Smooth muscle cell of the coronary artery (primary cell): ENCODE results near the gene TSPEAR. TPM values are rescaled to one million over a fixed set of nuclear protein-coding genes. Genes with fewer than 3 reads are reported as not detected.

Experiments
- total RNA-seq: library from RNA; depleted of rRNA; stranded (reverse); fragments of >200 nt; gene quantifications from 2 replicates; pipeline ENCODE4 v1.2.3, GENCODE V29; 2014; ENCODE audit warnings: low replicate concordance

TSPEAR gene
- not detected in 2 replicates for total RNA-seq

DNA sequence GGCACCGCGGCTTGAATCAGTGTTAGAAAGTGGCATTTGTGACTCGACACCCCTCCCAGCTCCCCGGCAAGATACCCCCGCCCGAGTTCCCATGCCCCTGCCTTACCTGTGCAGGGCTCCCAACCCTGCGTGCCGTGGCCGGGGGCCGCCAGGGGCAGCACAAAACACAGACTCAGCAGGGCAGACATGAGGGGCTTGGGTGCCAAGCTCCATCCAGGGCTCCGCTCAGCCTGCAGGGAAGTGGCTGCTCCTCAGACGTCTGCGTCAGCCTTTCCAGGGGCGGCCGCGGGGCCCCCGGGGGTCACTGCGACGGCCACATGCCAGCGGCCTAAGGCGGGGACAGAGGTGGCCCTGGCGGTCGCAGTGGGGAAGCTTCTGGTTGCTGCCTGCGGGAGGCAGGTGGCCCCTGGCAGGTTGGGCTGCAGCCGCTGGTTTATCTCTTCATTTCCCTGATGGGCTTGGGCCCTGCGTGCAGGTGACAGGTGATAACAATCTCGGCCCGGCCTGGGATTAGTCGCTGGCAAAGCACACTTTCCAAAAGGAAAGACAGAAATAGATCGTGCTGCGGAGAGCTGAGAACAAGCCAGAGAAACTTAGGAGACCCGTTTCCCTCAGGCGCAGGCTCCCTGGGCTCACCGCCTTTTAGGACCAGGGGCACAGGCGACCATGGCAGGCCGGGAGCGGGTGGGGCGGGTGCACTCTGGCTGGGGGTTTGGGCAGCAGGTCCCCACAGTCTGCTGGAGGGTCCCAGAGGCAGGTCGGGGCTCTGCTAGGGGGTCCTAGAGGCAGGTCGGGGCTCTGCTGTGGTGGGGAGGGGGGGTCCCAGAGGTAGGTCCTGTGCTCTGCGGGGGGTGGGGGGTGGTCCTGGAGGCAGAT, at the start of gene TSPEAR:
Gene TSPEAR, minus strand, starts transcription at position 246 of the 876 bp plus-strand sequence. Its CDS starts 58 bp downstream, at position 188.

DNA sequence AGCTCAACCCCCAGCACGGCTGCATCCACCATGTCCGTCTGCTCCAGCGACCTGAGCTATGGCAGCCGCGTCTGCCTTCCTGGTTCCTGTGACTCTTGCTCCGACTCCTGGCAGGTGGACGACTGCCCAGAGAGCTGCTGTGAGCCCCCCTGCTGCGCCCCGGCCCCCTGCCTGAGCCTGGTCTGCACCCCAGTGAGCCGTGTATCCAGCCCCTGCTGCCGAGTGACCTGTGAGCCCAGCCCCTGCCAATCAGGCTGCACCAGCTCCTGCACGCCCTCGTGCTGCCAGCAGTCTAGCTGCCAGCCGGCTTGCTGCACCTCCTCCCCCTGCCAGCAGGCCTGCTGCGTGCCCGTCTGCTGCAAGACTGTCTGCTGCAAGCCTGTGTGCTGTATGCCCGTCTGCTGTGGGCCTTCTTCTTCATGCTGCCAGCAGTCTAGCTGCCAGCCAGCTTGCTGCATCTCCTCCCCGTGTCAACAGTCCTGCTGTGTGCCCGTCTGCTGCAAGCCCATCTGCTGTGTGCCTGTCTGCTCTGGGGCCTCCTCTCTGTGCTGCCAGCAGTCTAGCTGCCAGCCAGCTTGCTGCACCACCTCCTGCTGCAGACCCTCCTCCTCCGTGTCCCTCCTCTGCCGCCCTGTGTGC, 14.1 kb downstream of the TSPEAR start, which contains the start of gene KRTAP10-12:
Gene KRTAP10-12, plus strand, starts transcription at position 1 of the 639 bp plus-strand sequence. Its CDS starts 30 bp downstream, at position 31.

DNA sequence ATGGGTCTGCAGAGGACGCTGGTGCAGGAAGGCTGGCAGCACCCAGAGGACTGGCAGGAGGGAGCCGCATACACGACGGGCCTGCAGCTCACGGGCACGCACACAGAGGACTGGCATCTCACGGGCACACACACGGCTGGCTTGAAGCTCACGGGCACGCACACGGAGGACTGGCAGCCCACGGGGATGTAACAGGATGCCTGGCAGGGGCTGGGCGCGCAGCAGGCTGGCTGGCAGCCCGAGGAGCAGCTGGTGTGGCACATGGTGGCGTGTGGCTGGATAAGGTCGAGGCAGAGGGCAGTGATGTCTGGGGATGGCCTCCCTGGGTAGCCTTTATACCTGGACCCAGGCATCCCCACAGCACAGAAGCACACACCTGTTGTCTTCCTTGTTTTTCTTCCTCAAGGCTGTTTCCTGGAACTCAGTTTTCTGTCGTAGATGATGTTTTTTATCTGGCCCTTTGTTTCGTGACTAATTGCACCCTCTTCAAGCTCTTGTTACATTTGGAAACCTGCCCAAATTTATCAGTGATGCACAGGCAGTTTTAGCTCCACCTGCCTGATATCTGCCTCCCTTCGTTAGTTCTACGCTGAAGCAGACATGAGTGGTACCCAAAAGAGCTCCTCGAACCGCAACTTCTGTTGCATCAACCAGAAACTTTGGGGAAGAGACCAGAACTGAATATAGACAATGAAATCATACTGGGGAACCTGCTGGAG, 29.4 kb downstream of the TSPEAR start, which contains the start of gene KRTAP12-1:
Gene KRTAP12-1, minus strand, starts transcription at position 303 of the 719 bp plus-strand sequence. Its CDS starts 40 bp downstream, at position 263.

DNA sequence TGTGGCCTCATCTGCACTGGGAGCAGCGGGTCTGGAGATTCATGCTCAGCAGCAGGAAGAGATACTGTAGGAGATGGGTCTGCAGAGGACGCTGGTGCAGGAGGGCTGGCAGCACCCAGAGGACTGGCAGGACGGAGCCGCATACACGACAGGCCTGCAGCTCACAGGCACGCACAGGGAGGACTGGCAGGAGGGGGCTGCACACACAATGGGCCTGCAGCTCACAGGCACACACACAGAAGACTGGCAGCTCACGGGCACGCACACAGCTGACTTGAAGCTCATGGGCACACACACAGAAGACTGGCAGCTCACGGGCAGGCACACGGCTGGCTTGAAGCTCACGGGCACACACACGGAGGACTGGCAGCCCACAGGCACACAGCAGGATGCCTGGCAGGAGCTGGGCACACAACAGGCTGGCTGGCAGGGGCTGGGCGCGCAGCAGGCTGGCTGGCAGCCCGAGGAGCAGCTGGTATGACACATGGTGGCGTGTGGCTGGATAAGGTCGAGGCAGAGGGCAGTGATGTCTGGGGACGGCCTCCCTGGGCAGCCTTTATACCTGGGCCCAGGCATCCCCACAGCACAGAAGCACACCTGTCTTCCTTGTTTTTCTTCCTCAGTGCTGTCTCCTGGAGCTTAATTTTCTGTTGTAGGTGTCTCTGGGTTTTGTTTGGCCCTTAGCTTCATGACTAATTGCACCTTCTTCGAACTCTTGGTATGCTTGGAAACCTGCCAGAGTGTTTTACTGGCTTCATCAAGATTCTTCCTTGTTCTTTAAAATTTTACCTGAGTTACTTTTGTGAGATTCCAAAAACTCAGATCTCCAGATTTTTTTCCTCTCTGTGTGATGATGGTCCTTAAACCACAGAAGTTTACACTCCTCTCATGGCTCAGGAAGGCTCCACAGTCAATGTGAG, 44.7 kb downstream of the TSPEAR start, which contains the start of gene KRTAP12-2:
Gene KRTAP12-2, minus strand, starts transcription at position 527 of the 920 bp plus-strand sequence. Its CDS starts 41 bp downstream, at position 486.

DNA sequence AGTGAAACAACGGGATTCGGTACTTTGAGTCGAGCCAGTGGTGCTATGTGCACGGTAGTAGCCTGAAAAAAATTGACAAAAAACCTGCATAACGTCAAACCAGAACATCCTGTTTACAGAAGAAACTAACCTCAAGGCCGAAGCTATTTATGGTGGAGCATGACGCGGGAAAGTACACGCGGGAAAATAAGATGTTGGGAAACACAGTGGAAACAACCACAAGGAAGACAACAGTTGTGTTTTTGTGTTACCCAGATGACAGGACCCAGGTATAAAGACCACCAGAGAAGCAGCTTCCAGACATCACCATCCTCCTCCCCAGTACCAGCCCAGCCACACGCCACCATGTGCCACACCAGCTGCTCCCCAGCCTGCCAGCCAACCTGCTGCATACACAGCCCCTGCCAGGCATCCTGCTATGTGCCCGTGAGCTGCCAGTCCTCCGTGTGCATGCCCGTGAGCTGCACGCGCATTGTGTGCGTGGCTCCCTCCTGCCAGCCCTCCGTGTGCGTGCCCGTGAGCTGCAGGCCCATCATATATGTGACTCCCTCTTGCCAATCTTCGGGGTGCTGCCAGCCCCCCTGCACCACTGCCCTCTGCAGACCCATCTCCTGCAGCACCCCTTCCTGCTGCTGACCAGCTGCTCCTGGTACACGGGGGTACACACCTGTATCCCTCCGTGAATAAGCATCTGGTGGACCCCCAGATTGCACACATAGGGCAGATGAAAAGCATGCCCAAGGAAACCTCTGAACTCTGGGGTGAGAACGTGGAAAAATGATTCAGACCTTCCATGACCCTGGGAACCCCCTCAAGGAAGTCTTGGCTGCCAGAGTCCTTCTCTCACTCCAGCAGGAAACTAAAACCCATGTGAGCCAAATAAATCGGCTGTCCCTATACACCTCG, 53.5 kb downstream of the TSPEAR start, which contains the start of gene KRTAP12-3:
Gene KRTAP12-3, plus strand, starts transcription at position 298 of the 906 bp plus-strand sequence. Its CDS starts 48 bp downstream, at position 346.

DNA sequence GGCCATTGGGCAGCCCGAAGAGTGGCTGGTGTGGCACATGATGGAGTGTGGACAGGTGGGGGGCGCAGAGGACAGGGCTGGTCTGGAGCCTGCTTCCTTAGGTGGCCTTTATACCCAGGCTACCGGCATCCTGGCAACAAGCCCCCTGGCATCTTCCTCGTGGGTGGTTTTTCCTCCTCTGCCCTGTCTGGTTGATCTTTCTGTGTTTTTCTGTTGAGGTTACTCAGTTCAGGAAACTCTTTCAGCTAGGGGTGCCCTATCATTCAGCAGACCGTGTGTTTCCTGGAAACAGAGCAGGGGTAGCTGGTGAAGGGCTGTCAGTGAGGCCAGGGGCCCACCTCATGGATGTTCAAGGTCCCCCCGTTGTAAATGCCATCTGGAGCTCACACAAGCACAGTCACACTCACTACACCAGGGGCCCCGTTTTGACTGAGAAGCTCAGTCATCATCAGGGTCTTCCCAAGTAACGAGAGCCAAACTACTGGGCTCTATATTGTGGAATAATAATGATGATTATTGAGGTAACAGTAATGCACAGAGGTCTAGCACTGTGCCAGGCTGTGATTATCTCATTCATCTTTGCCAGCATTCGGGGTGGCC, 56.7 kb downstream of the TSPEAR start, which contains the start of gene KRTAP12-4:
Gene KRTAP12-4, minus strand, starts transcription at position 84 of the 600 bp plus-strand sequence. Its CDS starts 45 bp downstream, at position 39.

DNA sequence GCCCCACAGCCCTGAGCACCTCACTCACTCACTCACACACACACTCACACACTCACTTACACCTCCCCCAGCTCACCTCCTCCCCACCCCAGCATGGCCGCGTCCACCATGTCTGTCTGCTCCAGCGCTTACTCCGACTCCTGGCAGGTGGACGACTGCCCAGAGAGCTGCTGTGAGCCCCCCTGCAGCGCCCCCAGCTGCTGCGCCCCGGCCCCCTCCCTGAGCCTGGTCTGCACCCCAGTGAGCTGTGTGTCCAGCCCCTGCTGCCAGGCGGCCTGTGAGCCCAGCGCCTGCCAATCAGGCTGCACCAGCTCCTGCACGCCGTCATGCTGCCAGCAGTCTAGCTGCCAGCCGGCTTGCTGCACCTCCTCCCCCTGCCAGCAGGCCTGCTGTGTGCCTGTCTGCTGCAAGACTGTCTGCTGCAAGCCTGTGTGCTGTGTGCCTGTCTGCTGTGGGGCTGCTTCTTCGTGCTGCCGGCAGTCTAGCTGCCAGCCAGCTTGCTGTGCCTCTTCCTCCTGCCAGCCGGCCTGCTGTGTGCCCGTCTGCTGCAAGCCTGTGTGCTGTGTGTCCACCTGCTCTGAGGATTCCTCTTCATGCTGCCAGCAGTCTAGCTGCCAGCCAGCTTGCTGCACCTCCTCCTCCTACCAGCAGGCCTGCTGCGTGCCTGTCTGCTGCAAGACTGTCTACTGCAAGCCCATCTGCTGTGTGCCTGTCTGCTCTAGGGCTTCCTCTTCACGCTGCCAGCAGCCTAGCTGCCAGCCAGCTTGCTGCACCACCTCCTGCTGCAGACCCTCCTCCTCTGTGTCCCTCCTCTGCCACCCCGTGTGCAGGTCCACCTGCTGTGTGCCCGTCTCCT, 64.8 kb downstream of the TSPEAR start, which contains the start of gene KRTAP10-11:
Gene KRTAP10-11, plus strand, starts transcription at position 49 of the 856 bp plus-strand sequence. Its CDS starts 45 bp downstream, at position 94.

DNA sequence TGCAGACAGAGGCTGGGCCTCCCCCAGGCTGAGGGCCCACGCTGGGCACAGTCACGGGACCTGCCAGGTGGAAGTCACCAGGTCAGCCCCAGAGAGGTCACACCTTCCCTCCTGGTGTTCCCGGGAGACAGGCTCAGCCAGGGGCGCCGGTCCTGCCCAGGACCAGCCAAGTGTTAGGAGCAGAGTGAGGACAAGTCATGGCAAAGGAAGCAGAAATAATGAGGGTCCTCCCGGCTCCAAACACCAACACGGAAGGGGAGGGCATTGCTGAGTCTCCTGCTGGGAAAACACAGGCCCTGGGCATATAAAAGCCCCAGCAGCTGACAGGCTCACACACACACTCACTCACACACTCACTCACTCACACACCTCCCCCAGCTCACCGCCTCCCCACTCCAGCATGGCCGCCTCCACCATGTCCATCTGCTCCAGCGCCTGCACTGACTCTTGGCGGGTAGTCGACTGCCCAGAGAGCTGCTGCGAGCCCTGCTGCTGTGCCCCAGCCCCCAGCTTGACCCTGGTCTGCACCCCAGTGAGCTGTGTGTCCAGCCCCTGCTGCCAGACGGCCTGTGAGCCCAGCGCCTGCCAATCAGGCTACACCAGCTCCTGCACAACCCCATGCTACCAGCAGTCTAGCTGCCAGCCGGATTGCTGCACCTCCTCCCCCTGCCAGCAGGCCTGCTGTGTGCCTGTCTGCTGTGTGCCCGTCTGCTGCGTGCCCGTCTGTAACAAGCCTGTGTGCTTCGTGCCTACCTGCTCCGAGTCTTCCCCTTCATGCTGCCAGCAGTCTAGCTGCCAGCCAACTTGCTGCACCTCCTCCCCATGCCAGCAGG, 74.1 kb downstream of the TSPEAR start, which contains the start of gene KRTAP10-10:
Gene KRTAP10-10, plus strand, starts transcription at position 339 of the 833 bp plus-strand sequence. Its CDS starts 62 bp downstream, at position 401.

DNA sequence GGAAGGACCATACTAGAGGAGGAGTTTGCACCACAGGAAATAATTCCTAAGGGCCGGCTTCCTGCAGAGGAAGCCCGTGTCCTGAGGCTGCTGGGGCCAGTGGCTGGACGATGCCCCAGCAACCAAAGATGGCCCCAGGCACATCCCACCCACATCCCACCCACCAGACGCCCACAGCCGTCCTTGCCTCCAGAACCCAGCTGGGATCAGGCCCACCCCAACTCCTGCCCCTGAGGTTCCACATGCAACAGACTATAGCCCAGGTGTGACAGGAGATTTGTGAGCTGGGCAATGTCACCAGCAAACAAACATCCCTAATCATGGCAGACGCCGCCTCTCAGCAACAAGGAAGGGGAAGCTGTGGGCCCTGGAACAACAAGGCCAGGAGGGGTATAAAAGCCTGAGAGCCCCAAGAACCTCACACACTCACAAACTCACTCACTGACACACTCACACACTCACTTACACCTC, 84.7 kb downstream of the TSPEAR start, which contains the start of gene KRTAP10-9:
Gene KRTAP10-9, plus strand, starts transcription at position 421 of the 471 bp plus-strand sequence. CDS start 79 bp downstream, outside the sequence.

DNA sequence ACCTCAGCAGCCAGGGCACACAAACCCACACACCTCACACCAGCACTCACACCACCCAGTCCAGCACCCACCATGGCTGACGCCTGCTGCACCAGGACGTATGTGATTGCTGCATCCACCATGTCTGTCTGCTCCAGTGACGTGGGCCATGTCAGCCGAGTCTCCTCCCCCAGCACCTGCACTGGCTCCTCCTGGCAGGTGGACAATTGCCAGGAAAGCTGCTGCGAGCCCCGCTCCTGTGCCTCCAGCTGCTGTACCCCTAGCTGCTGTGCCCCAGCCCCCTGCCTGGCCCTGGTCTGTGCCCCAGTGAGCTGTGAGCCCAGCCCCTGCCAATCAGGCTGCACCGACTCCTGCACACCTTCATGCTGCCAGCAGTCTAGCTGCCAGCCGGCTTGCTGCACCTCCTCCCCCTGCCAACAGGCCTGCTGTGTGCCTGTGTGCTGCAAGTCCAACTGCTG, 99.3 kb downstream of the TSPEAR start, which contains the start of gene KRTAP10-8:
Gene KRTAP10-8, plus strand, starts transcription at position 51 of the 458 bp plus-strand sequence. Its CDS starts 22 bp downstream, at position 73.

DNA sequence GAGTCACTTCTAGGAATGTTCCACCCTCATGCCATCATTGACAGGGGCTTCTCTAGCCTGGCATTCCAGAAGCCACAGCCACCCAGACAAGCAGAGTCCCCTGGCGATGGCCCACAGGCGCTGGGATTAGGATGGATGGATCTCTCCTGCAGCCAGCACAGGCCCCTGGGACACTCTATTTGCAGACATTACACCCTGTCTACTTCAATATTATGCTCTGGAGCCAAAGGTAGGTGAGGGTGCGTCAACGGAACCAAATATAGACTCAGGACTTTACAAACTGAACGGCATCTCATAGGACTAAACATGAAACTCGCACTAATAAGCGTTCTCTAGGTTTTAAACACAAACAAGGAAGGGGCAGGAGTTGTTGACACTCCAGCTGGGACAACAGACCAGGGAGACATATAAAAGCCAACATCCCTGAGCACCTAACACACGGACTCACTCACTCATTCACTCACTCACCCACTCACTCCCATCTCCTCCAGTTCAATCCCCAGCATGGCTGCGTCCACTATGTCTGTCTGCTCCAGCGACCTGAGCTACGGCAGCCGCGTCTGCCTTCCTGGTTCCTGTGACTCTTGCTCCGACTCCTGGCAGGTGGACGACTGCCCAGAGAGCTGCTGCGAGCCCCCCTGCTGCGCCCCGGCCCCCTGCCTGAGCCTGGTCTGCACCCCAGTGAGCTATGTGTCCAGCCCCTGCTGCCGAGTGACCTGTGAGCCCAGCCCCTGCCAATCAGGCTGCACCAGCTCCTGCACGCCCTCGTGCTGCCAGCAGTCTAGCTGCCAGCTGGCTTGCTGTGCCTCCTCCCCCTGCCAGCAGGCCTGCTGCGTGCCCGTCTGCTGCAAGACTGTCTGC, 111.0 kb downstream of the TSPEAR start, which contains the start of gene KRTAP10-7:
Gene KRTAP10-7, plus strand, starts transcription at position 480 of the 861 bp plus-strand sequence. Its CDS starts 25 bp downstream, at position 505.

DNA sequence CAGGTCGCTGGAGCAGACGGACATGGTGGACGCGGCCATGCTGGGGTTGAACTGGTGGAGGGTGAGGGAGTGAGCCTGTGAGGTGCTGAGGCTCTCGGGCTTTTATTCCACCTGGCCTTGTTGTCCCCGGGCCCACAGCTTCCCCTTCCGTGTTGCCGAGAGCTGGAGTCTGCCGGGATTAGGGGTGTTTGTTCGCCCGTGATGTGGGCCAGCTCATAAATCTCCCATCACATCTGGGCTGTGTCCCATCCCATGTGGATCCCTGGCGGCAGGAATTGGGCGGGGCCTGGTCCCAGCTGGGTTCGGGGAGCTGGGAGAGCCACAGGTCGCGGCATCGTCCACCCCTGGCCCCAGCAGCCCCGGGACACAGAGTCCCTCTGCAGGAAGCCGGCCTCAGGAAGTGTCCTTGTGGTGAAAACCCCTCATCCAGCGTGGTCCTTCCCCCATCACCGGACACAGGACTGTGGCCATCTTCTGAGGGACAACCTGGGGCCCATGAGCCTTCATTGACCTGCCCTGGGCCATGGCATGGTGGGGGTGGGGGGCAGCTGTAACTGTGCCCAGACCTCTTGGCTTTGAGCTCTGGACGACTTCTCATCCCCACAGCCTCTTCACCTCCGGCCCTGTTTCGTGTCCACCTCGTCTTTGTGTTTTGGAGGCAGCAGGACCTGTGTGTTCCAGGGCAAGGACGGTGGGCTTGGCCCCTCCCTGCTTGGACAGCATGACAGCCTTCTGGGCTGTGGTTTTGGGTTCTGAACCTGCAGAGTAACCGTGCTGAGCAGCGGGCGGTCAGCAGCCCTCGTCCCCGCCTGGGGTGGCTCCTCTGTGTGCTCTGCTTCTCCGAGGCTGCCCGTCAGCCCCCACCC, 118.7 kb downstream of the TSPEAR start, which contains the start of gene KRTAP10-6:
Gene KRTAP10-6, minus strand, starts transcription at position 60 of the 866 bp plus-strand sequence. Its CDS starts 21 bp downstream, at position 39.

DNA sequence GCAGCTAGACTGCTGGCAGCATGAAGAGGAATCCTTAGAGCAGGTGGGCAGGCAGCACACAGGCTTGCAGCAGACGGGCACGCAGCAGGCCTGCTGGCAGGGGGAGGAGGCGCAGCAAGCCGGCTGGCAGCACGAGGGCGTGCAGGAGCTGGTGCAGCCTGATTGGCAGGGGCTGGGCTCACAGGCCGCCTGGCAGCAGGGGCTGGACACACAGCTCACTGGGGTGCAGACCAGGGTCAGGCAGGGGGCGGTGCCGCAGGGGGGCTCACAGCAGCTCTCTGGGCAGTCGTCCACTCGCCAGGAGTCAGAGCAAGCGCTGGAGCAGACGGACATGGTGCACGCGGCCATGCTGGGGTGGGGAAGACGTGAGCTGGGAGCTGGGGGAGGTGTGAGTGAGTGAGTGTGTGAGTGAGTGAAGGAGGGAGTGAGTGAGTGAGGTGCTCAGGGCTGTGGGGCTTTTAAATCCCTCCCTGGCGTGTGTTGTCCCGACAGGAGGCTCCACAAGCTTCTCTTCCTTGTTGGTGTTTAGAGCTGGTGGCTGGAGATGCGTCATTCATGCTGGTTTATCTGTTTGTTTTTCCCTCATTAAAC, 131.0 kb downstream of the TSPEAR start, which contains the start of gene KRTAP10-5:
Gene KRTAP10-5, minus strand, starts transcription at position 374 of the 591 bp plus-strand sequence. Its CDS starts 26 bp downstream, at position 348.

